ENCODE data around the gene IMPA2.

GRCh38 chr18:12026562-12026961, 45.3 kb downstream of the IMPA2 start:
- TF ChIP-seq CTCF (IDR thresholded peaks at IDR 0.05) = no peak
- TF ChIP-seq POLR2A (IDR thresholded peaks at IDR 0.05) = no peak
